ENCODE measurements around the gene SPTLC2. TPM values are rescaled to one million over a fixed set of nuclear protein-coding genes. Genes with fewer than 3 reads are reported as not detected.

The SPTLC2 gene
- total and polyA plus RNA-seq, 7 donors = 2.4 to 9.0 (median 5.8) TPM

DNA sequence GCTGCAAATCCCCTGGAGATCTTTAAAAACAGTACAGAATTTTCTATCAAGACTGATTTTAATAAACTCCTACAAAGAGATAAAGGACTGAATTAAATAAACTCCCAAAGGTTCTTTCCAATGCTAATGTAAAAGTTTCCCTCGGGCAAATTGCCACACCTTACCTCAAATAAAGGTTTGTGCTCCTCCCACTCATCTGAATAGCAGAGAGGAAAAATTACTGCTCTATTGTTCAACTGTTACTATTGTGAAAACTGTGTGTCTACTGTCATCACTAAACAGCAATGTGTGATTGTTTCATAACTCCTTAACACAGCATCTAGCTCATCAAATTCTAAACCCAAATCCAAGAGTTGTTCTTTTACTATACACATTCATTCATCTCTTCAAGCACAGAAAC lies 3.2 kb downstream of the SPTLC2 start:
- ATAC-seq = no peak
- WGBS, 3 donors = 57 to 63% (median 58%) methylated on average over 1 of the region's 1 CpG
- TF ChIP-seq, protein P1, sequence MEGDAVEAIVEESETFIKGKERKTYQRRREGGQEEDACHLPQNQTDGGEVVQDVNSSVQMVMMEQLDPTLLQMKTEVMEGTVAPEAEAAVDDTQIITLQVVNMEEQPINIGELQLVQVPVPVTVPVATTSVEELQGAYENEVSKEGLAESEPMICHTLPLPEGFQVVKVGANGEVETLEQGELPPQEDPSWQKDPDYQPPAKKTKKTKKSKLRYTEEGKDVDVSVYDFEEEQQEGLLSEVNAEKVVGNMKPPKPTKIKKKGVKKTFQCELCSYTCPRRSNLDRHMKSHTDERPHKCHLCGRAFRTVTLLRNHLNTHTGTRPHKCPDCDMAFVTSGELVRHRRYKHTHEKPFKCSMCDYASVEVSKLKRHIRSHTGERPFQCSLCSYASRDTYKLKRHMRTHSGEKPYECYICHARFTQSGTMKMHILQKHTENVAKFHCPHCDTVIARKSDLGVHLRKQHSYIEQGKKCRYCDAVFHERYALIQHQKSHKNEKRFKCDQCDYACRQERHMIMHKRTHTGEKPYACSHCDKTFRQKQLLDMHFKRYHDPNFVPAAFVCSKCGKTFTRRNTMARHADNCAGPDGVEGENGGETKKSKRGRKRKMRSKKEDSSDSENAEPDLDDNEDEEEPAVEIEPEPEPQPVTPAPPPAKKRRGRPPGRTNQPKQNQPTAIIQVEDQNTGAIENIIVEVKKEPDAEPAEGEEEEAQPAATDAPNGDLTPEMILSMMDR (IDR thresholded peaks at IDR 0.05) = no peak
- Histone ChIP-seq H3K9me3 (no peaks in the 10 kb centered on the region), H3K27ac (no peak overlapping the region), H3K27me3 (ENCODE audit: insufficient read depth in 3 of 3, low read length in 2 of 3) (no peaks in the 10 kb centered on the region), H3K4me1 (peaks cover 9% of the 10 kb centered on the region), H3K4me3 (no peak overlapping the region), H3K36me3 (ENCODE audit: insufficient read depth in 1 of 2, low read depth in 1 of 2) (no peaks in the 10 kb centered on the region)
- no peak for DNase-seq
- intact Hi-C loops (cut with DNase I) = no loop called here

DNA sequence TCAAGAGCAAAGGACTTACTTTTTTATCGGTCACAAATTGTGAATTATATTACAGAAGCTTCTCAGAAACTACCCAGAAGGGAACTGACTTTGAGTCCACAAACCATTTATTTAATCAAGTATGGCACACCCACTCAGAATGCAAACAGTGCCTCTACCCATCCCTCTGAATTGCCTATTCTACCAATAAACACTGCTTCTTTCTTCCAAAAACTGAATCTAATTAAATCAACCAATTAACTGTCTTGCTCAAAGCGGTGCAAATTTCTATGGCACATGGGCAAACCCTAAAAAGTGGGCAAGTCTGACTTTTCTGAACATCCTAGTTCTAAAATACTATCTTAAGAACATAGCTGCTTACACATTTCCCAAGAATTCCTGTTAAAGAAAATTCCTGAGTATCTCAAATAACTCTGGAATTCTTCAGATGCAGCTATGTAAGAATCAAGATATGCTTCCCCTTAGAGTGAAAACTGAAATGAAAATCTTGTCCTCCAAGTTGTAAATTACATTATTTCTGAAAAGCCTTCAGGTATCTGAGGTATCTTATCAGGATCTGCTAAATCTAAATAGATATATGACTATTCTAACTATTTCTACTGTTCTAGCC lies 4.3 kb downstream of the SPTLC2 start:
- no peaks in the 10 kb centered on the region for H3K9me3 ChIP-seq

DNA sequence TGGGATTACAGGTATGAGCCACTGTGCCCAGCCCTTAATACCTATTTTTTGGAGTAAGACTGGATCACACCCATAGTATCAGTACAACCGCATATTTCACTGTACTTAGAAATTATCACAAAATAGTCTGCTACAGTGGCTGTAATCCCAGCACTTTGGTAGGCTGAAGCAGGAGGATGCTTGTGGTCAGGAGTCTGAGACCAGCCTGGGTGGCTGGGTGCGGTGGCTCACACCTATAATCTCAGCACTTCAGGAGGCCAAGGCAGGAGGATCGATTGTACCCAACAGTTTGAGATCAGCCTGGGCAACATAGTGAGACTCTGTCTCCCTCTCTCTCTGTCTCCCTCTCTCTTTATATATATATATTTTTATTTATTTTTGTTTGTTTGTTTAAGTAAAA lies 5.9 kb downstream of the SPTLC2 start:
- WGBS, 3 donors = 77 to 93% (median 79%) methylated on average over 3 of the region's 3 CpGs
- Histone ChIP-seq H3K36me3 (ENCODE audit: insufficient read depth in 1 of 2, low read depth in 1 of 2) (no peaks in the 10 kb centered on the region), H3K27me3 (ENCODE audit: insufficient read depth in 3 of 3, low read length in 2 of 3) (no peaks in the 10 kb centered on the region), H3K9me3 (no peaks in the 10 kb centered on the region), H3K27ac (no peak overlapping the region), H3K4me1 (peaks cover 6% of the 10 kb centered on the region), H3K4me3 (no peak overlapping the region)
- TF ChIP-seq, protein P1 (IDR thresholded peaks at IDR 0.05) = no peak
- intact Hi-C loops (cut with DNase I) = no loop called here
- DNase-seq = no peak
- no peak for ATAC-seq

More for the DNA sequence above, 4.3 kb downstream of the SPTLC2 start:
- intact Hi-C loops (cut with DNase I) = no loop called here
- TF ChIP-seq, protein P1 (IDR thresholded peaks at IDR 0.05) = no peak
- Histone ChIP-seq H3K27me3 (ENCODE audit: insufficient read depth in 3 of 3, low read length in 2 of 3) (no peaks in the 10 kb centered on the region), H3K27ac (no peak overlapping the region), H3K4me1 (peaks cover 9% of the 10 kb centered on the region), H3K36me3 (ENCODE audit: insufficient read depth in 1 of 2, low read depth in 1 of 2) (no peaks in the 10 kb centered on the region), H3K4me3 (no peak overlapping the region)
- DNase-seq (no peak), ATAC-seq (no peak)
- 91 to 93% (median 92%) methylated on average over 2 of the region's 2 CpGs for WGBS, 3 donors

DNA sequence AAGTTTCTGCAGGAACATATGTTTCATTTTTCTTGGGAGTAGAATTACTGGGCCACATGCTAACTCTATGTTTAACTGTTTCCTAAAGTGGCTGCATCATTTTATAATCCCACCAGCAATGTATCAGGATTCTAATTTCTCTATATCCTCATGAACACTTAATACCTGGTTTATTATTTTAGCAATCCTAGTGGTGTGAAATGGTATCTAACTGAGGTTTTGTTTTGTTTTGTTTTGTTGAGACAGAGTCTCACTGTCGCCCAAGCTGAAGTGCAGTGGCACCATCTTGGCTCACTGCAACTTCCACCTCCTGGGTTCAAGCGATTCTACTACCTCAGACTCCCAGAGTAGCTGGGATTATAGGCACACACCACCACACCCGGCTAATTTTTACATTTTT lies 6.5 kb downstream of the SPTLC2 start:
- Histone ChIP-seq H3K27ac (no peak overlapping the region), H3K9me3 (no peaks in the 10 kb centered on the region), H3K4me1 (peaks cover under 1% of the 10 kb centered on the region), H3K36me3 (ENCODE audit: insufficient read depth in 1 of 2, low read depth in 1 of 2) (no peaks in the 10 kb centered on the region), H3K4me3 (no peak overlapping the region), H3K27me3 (ENCODE audit: insufficient read depth in 3 of 3, low read length in 2 of 3) (no peaks in the 10 kb centered on the region)
- intact Hi-C loops (cut with DNase I) = no loop called here
- TF ChIP-seq, protein P1 (IDR thresholded peaks at IDR 0.05) = no peak
- ATAC-seq = no peak
- 96 to 97% (median 97%) methylated on average over 3 of the region's 3 CpGs for WGBS, 3 donors
- DNase-seq = no peak

DNA sequence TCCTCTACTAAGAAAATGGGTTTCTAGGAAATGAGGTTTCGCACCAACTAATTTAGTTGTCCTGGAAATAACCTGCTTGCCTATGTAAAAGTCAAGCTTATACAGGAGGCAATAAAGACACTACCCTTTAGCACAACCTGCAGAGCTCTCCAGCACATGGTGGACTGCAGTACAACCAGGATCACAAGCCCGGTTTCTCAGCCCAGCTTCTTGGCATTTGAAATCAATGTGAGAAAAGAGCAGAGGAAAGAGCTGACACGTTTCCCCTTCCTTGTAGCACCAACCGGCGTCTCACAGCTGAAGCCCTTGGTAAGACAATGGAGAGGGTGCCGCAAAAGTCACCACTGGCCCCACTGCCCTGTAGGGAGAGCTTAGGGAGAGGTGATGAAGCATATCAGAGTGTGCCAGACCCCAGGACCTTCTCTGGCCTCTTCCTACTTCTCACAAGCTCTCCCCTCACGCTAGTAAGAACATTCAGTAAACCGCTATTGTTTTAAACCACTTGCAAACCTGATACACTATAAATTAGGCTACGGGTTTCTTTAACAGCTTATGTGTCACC lies 8.6 kb downstream of the SPTLC2 start:
- 55 to 63% (median 55%) methylated on average over 9 of the region's 9 CpGs for WGBS, 3 donors
- TF ChIP-seq, protein P1 (IDR thresholded peaks at IDR 0.05) = no peak
- intact Hi-C loops (cut with DNase I) = no loop called here
- H3K4me3 ChIP-seq = no peak overlapping the region
- H3K4me1 ChIP-seq = no peaks in the 10 kb centered on the region
- H3K27ac ChIP-seq = no peak overlapping the region
- DNase-seq = no peak
- no peak for ATAC-seq
- H3K36me3 ChIP-seq (ENCODE audit: insufficient read depth in 1 of 2, low read depth in 1 of 2) = no peaks in the 10 kb centered on the region
- no peaks in the 10 kb centered on the region for H3K9me3 ChIP-seq
- no peaks in the 10 kb centered on the region for H3K27me3 ChIP-seq (ENCODE audit: insufficient read depth in 3 of 3, low read length in 2 of 3)

Measured in psoas muscle (tissue), 8 donors.